Spinal cord (tissue), 10 donors: ENCODE results near the gene CREB3. TPM values are rescaled to one million over a fixed set of nuclear protein-coding genes. Genes with fewer than 3 reads are reported as not detected.

Experiments
- DNase-seq, 6 donors: peaks; one replicate each; pipeline versions ENCODE4 v3.0.0 to v3.0.0-alpha.2; 2013 to 2015; ENCODE audit warnings: low spot score in 6 of 6, low read depth in 4 of 6
- H3K27ac ChIP-seq: one replicate; pipeline ENCODE4 v1.5.1; 2013; ENCODE audit warnings: low read depth, low read length, control low read depth
- H3K27me3 ChIP-seq: one replicate; pipeline ENCODE4 v1.6.1; 2013; ENCODE audit warnings: low read length; ENCODE audit not compliant: control insufficient read depth, insufficient read depth
- H3K36me3 ChIP-seq: one replicate; pipeline ENCODE4 v1.6.1; 2013; ENCODE audit warnings: low read length; ENCODE audit not compliant: control insufficient read depth, insufficient read depth
- H3K4me1 ChIP-seq: one replicate; pipeline ENCODE4 v1.6.1; 2013; ENCODE audit warnings: low read length; ENCODE audit not compliant: control insufficient read depth, insufficient read depth
- H3K4me3 ChIP-seq: one replicate; pipeline ENCODE4 v1.5.1; 2013; ENCODE audit warnings: low read depth, low read length, control low read depth
- H3K9me3 ChIP-seq: one replicate; pipeline ENCODE4 v1.6.1; 2013; ENCODE audit warnings: low read length; ENCODE audit not compliant: control insufficient read depth, insufficient read depth
- WGBS: methylation state at CpG from one replicate; pipeline ENCODE4 v1.1.5; 2013; ENCODE audit warnings: missing lambda C conversion rate; ENCODE audit not compliant: insufficient coverage; 5-methylcytosine and 5-hydroxymethylcytosine counted together
- polyA plus RNA-seq, 2 donors: library from polyadenylated mRNA; unstranded; fragments of 120-200 nt; gene quantifications; one replicate each; pipeline ENCODE4 v1.2.1, GENCODE V29; 2013; ENCODE audit not compliant: insufficient read length in 2 of 2
- total RNA-seq, 2 donors: library from RNA; depleted of rRNA in 1 of 2; stranded (reverse); fragments of 120-200 nt in 1 of 2; fragments of >200 nt in 1 of 2; gene quantifications; one replicate each; pipeline versions ENCODE4 v1.2.3 to v1.2.4, GENCODE V29; 2013 to 2014
- donor health status: healthy.

CREB3 gene
- total and polyA plus RNA-seq, 4 donors: 29.6 to 53.6 (median 49.5) TPM

DNA sequence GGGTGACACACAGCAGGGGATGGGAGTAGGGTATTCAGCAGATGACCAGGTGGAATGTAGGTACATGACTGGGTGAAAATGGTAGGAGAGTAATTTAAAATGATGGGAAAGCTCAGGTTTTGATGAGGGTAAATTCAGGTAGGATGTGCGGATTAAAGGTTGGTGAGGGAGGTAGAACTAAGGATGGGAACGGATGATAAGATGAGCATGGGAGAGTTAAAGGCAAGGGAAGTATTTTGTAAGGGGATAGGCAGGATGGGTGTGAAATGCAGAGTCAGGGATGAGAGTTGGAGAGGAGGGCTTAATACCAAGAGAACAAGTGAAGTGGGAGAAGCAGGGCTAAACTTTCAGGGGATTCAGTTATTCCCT, 2.0 kb upstream of the CREB3 start:
- 97% methylated on average over 2 of the region's 2 CpGs for WGBS
- H3K4me1 ChIP-seq: peaks cover 41% of the 10 kb centered on the region
- no peaks in the 10 kb centered on the region for H3K9me3 ChIP-seq
- H3K36me3 ChIP-seq: peaks cover 31% of the 10 kb centered on the region
- peak overlapping the region; percentile 93 for H3K4me3 ChIP-seq
- DNase-seq: no peak
- H3K27ac ChIP-seq: peak overlapping the region; percentile 97
- no peaks in the 10 kb centered on the region for H3K27me3 ChIP-seq

DNA sequence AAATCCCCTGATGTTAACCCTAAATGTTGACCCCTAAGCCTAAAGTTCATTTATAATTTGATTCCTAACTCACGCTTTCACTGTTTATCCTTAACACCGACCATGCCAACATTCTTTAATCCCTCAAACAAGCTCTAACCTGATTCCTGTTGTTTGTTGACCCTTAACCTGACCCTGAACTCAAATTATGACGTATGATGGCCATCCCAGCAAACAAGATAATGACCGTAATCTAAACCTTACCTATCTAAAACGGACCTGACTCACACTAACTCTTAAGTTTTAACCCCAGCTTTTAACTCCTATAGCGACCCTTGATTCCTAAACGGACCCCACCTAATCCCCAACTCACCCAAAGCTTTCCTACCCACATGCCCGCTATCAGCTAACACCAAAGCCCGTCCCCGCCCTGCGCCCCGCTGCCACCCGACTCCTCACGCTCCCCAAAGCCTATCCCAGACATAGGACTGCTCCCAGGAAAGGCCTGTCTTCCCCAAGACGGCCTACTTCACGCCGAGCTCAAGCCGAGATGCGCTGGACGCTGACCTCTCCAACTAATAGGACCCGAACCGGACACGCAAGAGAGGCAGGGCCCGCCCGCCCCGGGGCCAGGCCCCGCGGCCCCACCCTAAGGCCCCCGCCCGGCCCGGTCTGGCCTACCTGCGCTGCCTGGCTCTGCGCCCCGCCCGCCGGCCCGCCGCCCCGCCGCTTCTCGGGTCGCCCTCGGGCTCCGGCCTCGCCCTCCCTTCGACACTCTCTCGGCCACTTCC, 866 bp upstream of the CREB3 start:
- WGBS: under 1% methylated on average over 46 of the region's 47 CpGs
- peaks cover 34% of the 10 kb centered on the region for H3K36me3 ChIP-seq
- H3K27ac ChIP-seq: peak overlapping the region; percentile 97
- peak overlapping the region; percentile 93 for H3K4me3 ChIP-seq
- no peak for DNase-seq
- H3K4me1 ChIP-seq: peaks cover 43% of the 10 kb centered on the region
- no peaks in the 10 kb centered on the region for H3K9me3 ChIP-seq
- H3K27me3 ChIP-seq: no peaks in the 10 kb centered on the region

DNA sequence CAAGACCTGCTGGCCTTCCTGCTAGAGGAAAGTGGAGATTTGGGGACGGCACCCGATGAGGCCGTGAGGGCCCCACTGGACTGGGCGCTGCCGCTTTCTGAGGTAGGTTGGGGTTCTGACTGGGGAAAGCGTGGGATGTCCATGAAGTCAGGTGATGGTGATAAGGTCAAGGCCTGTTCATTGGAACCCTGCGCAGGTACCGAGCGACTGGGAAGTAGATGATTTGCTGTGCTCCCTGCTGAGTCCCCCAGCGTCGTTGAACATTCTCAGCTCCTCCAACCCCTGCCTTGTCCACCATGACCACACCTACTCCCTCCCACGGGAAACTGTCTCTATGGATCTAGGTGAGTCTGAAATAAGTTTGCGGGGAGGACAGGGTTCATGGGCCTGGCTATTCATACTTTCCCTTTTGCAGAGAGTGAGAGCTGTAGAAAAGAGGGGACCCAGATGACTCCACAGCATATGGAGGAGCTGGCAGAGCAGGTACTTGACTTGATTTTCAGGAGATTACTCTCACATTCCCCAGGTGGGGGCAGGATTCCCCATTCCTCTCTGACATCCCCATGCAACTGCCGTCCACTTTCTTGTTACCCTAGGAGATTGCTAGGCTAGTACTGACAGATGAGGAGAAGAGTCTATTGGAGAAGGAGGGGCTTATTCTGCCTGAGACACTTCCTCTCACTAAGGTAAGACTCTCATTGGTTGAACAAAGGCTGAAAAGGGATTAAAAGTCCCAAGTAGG, 505 bp downstream of the CREB3 start:
- Histone ChIP-seq H3K27me3 (no peaks in the 10 kb centered on the region), H3K36me3 (peaks cover 36% of the 10 kb centered on the region), H3K9me3 (no peaks in the 10 kb centered on the region), H3K4me3 (peak overlapping the region; percentile 93), H3K4me1 (peaks cover 31% of the 10 kb centered on the region), H3K27ac (peak overlapping the region; percentile 97)
- WGBS: 0% methylated on average over 5 of the region's 14 CpGs
- DNase-seq: peak in 2 of 6 donors; percentile 32 to 37

DNA sequence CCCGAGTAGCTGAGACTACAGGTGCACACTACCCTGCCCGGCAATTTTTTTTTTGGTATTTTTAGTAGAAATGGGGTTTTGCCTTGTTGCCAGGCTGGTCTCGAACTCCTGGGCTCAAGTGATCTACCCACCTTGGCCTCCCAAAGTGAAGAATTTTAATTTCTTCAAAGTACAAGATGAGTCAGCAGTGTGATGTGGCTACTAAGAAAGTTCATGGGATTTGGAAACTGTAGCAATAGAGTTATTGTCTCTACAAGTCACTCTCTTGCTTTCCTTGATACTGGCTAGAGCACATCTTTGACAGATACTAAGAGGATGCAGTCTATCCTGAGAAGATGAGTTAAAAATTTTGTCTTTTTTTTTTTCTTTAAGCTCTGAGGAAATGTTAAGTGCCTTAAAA, 1.6 kb downstream of the CREB3 start:
- Histone ChIP-seq H3K36me3 (peaks cover 44% of the 10 kb centered on the region), H3K4me3 (no peak overlapping the region), H3K9me3 (no peaks in the 10 kb centered on the region), H3K27me3 (no peaks in the 10 kb centered on the region), H3K27ac (no peak overlapping the region), H3K4me1 (peaks cover 22% of the 10 kb centered on the region)
- no peak for DNase-seq
- WGBS: no CpG with 5 or more reads among the region's 3 CpGs

DNA sequence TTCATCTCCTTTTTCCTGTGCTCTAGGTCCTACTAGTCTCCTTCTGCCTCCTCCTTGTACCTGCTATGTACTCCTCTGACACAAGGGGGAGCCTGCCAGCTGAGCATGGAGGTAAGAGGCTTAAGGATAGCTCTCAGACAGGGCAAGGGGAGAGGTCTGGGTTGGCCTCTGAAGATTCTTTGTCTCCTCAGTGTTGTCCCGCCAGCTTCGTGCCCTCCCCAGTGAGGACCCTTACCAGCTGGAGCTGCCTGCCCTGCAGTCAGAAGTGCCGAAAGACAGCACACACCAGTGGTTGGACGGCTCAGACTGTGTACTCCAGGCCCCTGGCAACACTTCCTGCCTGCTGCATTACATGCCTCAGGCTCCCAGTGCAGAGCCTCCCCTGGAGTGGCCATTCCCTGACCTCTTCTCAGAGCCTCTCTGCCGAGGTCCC, 3.8 kb downstream of the CREB3 start:
- WGBS: 36% methylated on average over 4 of the region's 5 CpGs

DNA sequence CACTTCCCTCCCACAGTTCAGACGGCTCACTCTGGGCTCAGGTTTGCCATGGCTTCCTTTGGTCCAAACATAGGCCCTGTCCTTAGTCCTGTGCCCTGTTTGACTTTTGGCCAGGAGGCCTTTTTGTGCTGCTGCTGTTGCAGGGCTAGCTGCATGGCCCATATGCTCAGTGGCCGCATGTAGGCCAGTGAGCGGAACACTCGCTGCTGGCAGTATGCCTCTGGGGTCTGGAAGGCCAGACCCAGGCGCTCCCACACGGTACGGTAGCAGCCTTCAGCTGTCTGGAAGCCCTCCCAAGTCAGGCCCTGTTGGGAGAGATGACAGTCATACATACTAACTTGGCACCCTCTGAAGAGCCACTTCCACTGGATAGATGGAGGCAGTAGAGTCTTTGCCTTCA, 4.7 kb downstream of the CREB3 start:
- H3K9me3 ChIP-seq: no peaks in the 10 kb centered on the region
- no peak overlapping the region for H3K27ac ChIP-seq
- DNase-seq: no peak
- peaks cover 13% of the 10 kb centered on the region for H3K4me1 ChIP-seq
- H3K4me3 ChIP-seq: no peak overlapping the region
- WGBS: 90% methylated on average over 7 of the region's 7 CpGs
- H3K36me3 ChIP-seq: peaks cover 67% of the 10 kb centered on the region
- H3K27me3 ChIP-seq: no peaks in the 10 kb centered on the region

More for the DNA sequence above, 3.8 kb downstream of the CREB3 start:
- peaks cover 13% of the 10 kb centered on the region for H3K4me1 ChIP-seq
- no peaks in the 10 kb centered on the region for H3K9me3 ChIP-seq
- H3K27ac ChIP-seq: no peak overlapping the region
- peak in 2 of 6 donors; percentile 77 to 79 for DNase-seq
- peaks cover 58% of the 10 kb centered on the region for H3K36me3 ChIP-seq
- H3K27me3 ChIP-seq: no peaks in the 10 kb centered on the region
- no peak overlapping the region for H3K4me3 ChIP-seq

DNA sequence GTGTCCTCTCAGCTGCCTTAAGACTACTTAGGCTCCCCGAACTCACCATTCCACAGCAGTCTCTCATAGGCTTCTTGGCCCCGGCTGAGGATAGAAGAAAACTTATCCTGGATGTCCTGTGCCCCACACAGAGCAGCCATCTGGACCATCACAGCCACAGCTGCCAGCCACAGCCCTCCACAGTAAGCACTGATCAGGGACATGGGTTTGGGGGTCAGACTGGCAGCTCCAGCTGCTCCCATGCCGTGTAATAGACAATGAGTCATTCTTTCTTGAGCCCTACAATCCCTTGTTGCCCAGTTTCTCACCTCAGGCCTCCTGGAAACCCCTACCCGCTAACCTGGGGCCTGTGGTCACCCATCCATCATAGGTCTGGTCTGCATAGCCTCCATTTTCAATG, 5.7 kb downstream of the CREB3 start:
- H3K36me3 ChIP-seq: peaks cover 73% of the 10 kb centered on the region
- H3K27me3 ChIP-seq: no peaks in the 10 kb centered on the region
- H3K4me3 ChIP-seq: no peak overlapping the region
- H3K27ac ChIP-seq: no peak overlapping the region
- H3K4me1 ChIP-seq: peaks cover 6% of the 10 kb centered on the region
- H3K9me3 ChIP-seq: no peaks in the 10 kb centered on the region
- 81% methylated on average over 4 of the region's 4 CpGs for WGBS
- DNase-seq: no peak

DNA sequence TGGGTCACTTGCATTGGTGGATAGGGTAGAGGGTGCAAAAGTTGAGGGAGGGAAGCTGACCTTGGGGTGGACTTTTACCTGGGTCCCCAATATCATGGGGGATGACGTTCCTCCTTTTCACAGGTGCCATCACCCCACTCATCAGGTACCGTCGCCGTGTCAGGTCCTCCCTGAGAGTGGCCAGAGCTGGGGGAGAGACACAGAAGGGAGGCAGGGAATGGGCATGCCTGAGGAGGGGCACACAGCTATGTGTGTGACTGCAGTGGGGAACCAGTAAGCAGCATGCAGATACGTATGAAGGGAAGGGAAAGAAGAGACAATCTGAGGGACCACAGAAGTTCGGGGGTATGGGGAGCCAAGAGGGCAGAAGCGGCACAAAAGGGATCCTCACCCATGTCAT, 6.5 kb downstream of the CREB3 start:
- H3K9me3 ChIP-seq: no peaks in the 10 kb centered on the region
- no peak overlapping the region for H3K27ac ChIP-seq
- H3K36me3 ChIP-seq: peaks cover 80% of the 10 kb centered on the region
- no peak for DNase-seq
- H3K4me3 ChIP-seq: no peak overlapping the region
- no peaks in the 10 kb centered on the region for H3K27me3 ChIP-seq
- H3K4me1 ChIP-seq: peaks cover 5% of the 10 kb centered on the region
- 98% methylated on average over 3 of the region's 7 CpGs for WGBS

DNA sequence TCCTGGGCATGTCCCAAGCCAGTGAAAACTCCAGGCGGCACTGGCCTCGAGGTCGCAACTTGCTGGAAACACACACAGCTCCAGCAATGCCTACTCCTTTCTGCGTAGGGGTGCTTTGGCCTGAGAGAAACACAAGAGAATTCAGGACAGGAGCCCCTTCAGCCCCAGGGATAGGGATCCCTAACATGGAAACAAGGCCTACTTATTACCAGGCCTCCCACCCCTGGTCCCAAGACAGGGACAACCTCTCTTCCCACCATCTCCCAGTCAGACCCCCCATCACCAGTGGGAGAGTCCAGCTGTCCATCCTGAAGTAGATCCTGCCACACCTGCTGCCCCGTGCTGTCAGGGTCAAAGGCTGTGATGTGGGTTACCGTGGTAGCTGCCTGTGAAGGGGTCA, 7.8 kb downstream of the CREB3 start:
- Histone ChIP-seq H3K4me1 (peaks cover 10% of the 10 kb centered on the region), H3K36me3 (peaks cover 89% of the 10 kb centered on the region), H3K9me3 (no peaks in the 10 kb centered on the region), H3K27ac (no peak overlapping the region), H3K4me3 (no peak overlapping the region), H3K27me3 (no peaks in the 10 kb centered on the region)
- no peak for DNase-seq
- WGBS: 95% methylated on average over 6 of the region's 6 CpGs

DNA sequence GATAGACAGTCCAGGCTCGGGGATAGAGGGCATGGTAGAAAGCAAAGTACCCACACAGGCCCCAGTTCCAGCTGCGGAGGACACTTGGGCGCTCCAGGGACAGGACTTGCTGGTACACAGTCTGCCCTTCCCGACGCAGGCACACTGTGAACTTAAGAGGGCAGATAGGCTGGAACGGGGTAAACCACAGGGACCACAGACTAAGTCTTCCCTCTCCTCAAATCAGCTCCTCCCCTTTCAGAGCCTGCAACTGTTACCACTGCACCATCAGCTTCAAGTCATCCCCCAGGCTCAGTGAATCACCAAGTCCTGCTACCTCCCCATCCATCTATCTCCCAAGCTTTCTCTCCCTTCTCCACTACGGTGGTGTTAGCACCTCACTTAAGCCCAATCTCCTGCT, 9.3 kb downstream of the CREB3 start:
- Histone ChIP-seq H3K4me3 (no peak overlapping the region), H3K27ac (no peak overlapping the region), H3K9me3 (no peaks in the 10 kb centered on the region), H3K36me3 (peaks cover 83% of the 10 kb centered on the region), H3K4me1 (peaks cover 5% of the 10 kb centered on the region), H3K27me3 (no peaks in the 10 kb centered on the region)
- no peak for DNase-seq
- WGBS: 97% methylated on average over 7 of the region's 7 CpGs
